Measurements from ENCODE around the gene C20orf96.

The C20orf96 gene

GRCh38 chr20:221258-221830, 69.2 kb downstream of the C20orf96 start:
- no peak for DNase-seq (ENCODE audit: low read depth)
- no peak overlapping the region for H3K4me3 ChIP-seq (ENCODE audit: control insufficient read depth, low read depth, low read length)
- no peak for TF ChIP-seq CTCF (IDR thresholded peaks at IDR 0.05; ENCODE audit: control insufficient read depth, insufficient read depth, low read depth, low read length, missing control alignments)
